Astrocyte of the cerebellum (primary cell): Measurements from ENCODE around the gene SP4.
A peak's percentile ranks its signal among the peaks of the same experiment; 100 is the strongest.
"Not testable (repeated sequence)": the region's sequence is repeated elsewhere in the genome, so short reads cannot be mapped to it uniquely, and the experiment has no call there.

Source experiments
- DNase-seq: peaks from one replicate; pipeline ENCODE4 v3.0.0-alpha.2; 2011; ENCODE audit warnings: low read depth
- H3K4me3 ChIP-seq: 2 replicates; pipeline ENCODE4 v1.5.1; 2011; ENCODE audit warnings: mild to moderate bottlenecking, low read depth, low read length, moderate library complexity
- CTCF ChIP-seq: IDR thresholded peaks from 2 replicates; pipeline ENCODE4 v1.5.1; 2012; ENCODE audit warnings: low read length, low read depth, moderate library complexity, mild to moderate bottlenecking; ENCODE audit errors: missing control alignments
- in situ Hi-C: cut with HindIII; loops from 2 replicates; pipeline ENCODE4 v1.10.0; 2017; ENCODE audit warnings: low sequenced_read_pairs

Gene SP4

GRCh38 chr7:21526448-21526847, 98.6 kb downstream of the SP4 start:
- in situ Hi-C loops: no loop called here
- DNase-seq: no peak
- no peak overlapping the region for H3K4me3 ChIP-seq
- no peak for TF ChIP-seq CTCF

- in situ Hi-C loops, H3K4me3 ChIP-seq, DNase-seq: not testable (repeated sequence)
Measured at GRCh38 chr7:21532485-21532884, 104.6 kb downstream of the SP4 start.

GRCh38 chr7:21533646-21534045, 105.8 kb downstream of the SP4 start:
- in situ Hi-C loops, DNase-seq, H3K4me3 ChIP-seq: not testable (repeated sequence)

GRCh38 chr7:21536445-21537118, 108.7 kb downstream of the SP4 start:
- in situ Hi-C loops, H3K4me3 ChIP-seq, DNase-seq: not testable (repeated sequence)

GRCh38 chr7:21538936-21539495, 111.1 kb downstream of the SP4 start:
- in situ Hi-C loops: no loop called here
- no peak for DNase-seq
- no peak for TF ChIP-seq CTCF
- H3K4me3 ChIP-seq: no peak overlapping the region

GRCh38 chr7:21542891-21543527, 115.1 kb downstream of the SP4 start, which contains the start of gene DNAH11:
TSS of gene DNAH11 (plus strand) at chr7:21543039. CDS start at chr7:21543246, 207 bp downstream.
- peak within 1 kb of the TSS; percentile 53 for H3K4me3 ChIP-seq
- TF ChIP-seq CTCF: no peak
- no peak for DNase-seq
- in situ Hi-C loops: no loop called here

- in situ Hi-C loops: no loop called here
- TF ChIP-seq CTCF: no peak
- H3K4me3 ChIP-seq: peak overlapping the region; percentile 53
- DNase-seq: no peak
Measured at GRCh38 chr7:21543528-21544302, 115.8 kb downstream of the SP4 start.

- in situ Hi-C loops: no loop called here
- no peak overlapping the region for H3K4me3 ChIP-seq
- no peak for DNase-seq
- no peak for TF ChIP-seq CTCF
Measured at GRCh38 chr7:21544303-21544656, 116.4 kb downstream of the SP4 start.
